K562 (cell line): ENCODE data around the gene OLFML3. TPM values are rescaled to one million over a fixed set of nuclear protein-coding genes. Genes with fewer than 3 reads are reported as not detected.

Experiments
- ATAC-seq: fragments of 200-7000 bp; cut with Tn5 transposase; 3 replicates; pipeline ENCODE4 v1.9.1; 2020; ENCODE audit warnings: moderate library complexity
- BruUV-seq: library from RNA; stranded (reverse); fragments of 400-500 nt; replicated peaks from 2 replicates; lab custom pipeline; 2021; lab: Mats Ljungman, UMichigan
- CTCF ChIA-PET: fragments of 300-600 bp; formaldehyde crosslinking; extraction: SDS; loops from one replicate; lab custom pipeline; 2021; ENCODE audit warnings: low intra/inter-chr PET ratio; lab: Yijun Ruan, JAX
- POLR2A ChIA-PET: fragments of 300-600, 350-650 bp; sonication (Branson Sonifier 250); formaldehyde crosslinking; extraction: SDS; loops from one replicate; lab custom pipeline; 2021; ENCODE audit warnings: antibody characterized with exemption, inconsistent platforms; lab: Yijun Ruan, JAX
- DNase-seq, 4 experiments: peaks; one replicate each; pipeline versions ENCODE4 v3.0.0 to v3.0.0-alpha.2; 2011 to 2018; ENCODE audit warnings: low spot score in 3 of 4, mixed read lengths in 3 of 4; ENCODE audit errors: extremely low read depth in 1 of 4
- FAIRE-seq: peaks from 2 replicates; lab custom pipeline; 2011; peaks lifted over from hg19 to GRCh38; lab: Jason Lieb, UNC
- H2AFZ ChIP-seq: 2 replicates; pipeline ENCODE4 v1.6.0; 2011; ENCODE audit warnings: low read depth, low read length, control low read depth, inconsistent platforms
- H3K27ac ChIP-seq: fragments of 200-600 bp; 3 replicates; pipeline ENCODE4 v1.8.0; 2011; ENCODE audit warnings: low read depth, mild to moderate bottlenecking, control low read depth, inconsistent platforms, low read length, moderate library complexity, mixed read lengths; ENCODE audit errors: extremely low read depth
- H3K27me3 ChIP-seq, 2 experiments: fragments of 300-600 bp in 1 of 2; 2 replicates in 1 of 2; 3 replicates in 1 of 2; pipeline versions ENCODE4 v1.6.0 to v1.8.0; 2011; ENCODE audit warnings: inconsistent platforms in 2 of 2, low read length in 2 of 2, mild to moderate bottlenecking in 1 of 2, mixed read lengths in 1 of 2, moderate library complexity in 1 of 2; ENCODE audit not compliant: control insufficient read depth in 2 of 2, insufficient read depth in 2 of 2
- H3K36me3 ChIP-seq: fragments of 300-600 bp; 3 replicates; pipeline ENCODE4 v1.8.0; 2011; ENCODE audit warnings: mild to moderate bottlenecking, low read length, inconsistent platforms; ENCODE audit not compliant: control insufficient read depth, insufficient read depth
- H3K4me1 ChIP-seq, 2 experiments: fragments of 200-600 bp in 1 of 2; replicated peaks in 1 of 2; 2 replicates in 1 of 2; 3 replicates in 1 of 2; pipeline versions ENCODE4 v1.5.1 to v1.8.0; 2011; ENCODE audit warnings: inconsistent platforms in 2 of 2, low read length in 2 of 2, mild to moderate bottlenecking in 1 of 2, mixed read lengths in 1 of 2, moderate library complexity in 1 of 2; ENCODE audit not compliant: control insufficient read depth in 2 of 2, insufficient read depth in 2 of 2
- H3K4me2 ChIP-seq: 2 replicates; pipeline ENCODE4 v1.6.1; 2011; ENCODE audit warnings: low read length, control low read depth, inconsistent platforms, mixed read lengths; ENCODE audit not compliant: insufficient read depth
- H3K4me3 ChIP-seq: fragments of 200-600 bp; sonication (generic), shearing (Covaris generic); 2 replicates; pipeline ENCODE4 v1.5.1; 2016; ENCODE audit warnings: control low read depth, inconsistent platforms
- H3K79me2 ChIP-seq: fragments of 200-600 bp; 3 replicates; pipeline ENCODE4 v1.8.0; 2011; ENCODE audit warnings: low read length, inconsistent platforms; ENCODE audit not compliant: control insufficient read depth, insufficient read depth
- H3K9ac ChIP-seq, 2 experiments: 2 replicates each; pipeline versions ENCODE4 v1.6.0 to v1.6.1; 2011; ENCODE audit warnings: low read depth in 2 of 2, low read length in 2 of 2, control low read depth in 1 of 2, inconsistent platforms in 1 of 2, mild to moderate bottlenecking in 1 of 2, mixed read lengths in 1 of 2; ENCODE audit not compliant: insufficient read depth in 1 of 2
- H3K9me1 ChIP-seq: one replicate; pipeline ENCODE4 v1.6.0; 2011; ENCODE audit warnings: inconsistent platforms, mild to moderate bottlenecking, low read length, moderate library complexity; ENCODE audit not compliant: control insufficient read depth, insufficient read depth
- H3K9me3 ChIP-seq: replicated peaks from 2 replicates; pipeline ENCODE4 v1.5.1; 2011; ENCODE audit warnings: low read depth, low read length, inconsistent platforms; ENCODE audit not compliant: control insufficient read depth, insufficient read depth
- H4K20me1 ChIP-seq: replicated peaks from 2 replicates; pipeline ENCODE4 v1.6.1; 2011; ENCODE audit warnings: low read length, inconsistent platforms, mixed read lengths; ENCODE audit not compliant: control insufficient read depth, insufficient read depth
- CTCF ChIP-seq, 3 experiments: IDR thresholded peaks in 2 of 3; conservative IDR thresholded peaks in 1 of 3; 2 replicates each; pipeline ENCODE4 v1.5.1; 2011 to 2012; ENCODE audit warnings: low read length in 3 of 3, mild to moderate bottlenecking in 3 of 3, control low read depth in 2 of 3, improper control_type of control experiment in 1 of 3, inconsistent platforms in 1 of 3, low read depth in 1 of 3, mixed read lengths in 1 of 3, moderate library complexity in 1 of 3; ENCODE audit not compliant: insufficient read depth in 2 of 3
- EWSR1 ChIP-seq: fragments of 450-650 bp; IDR thresholded peaks from 2 replicates; pipeline ENCODE4 v1.6.1; 2018; ENCODE audit warnings: borderline replicate concordance, mild to moderate bottlenecking, low read depth, moderate library complexity; ENCODE audit not compliant: partially characterized antibody
- FOXJ3 ChIP-seq: sonication (generic); formaldehyde crosslinking; IDR thresholded peaks from 2 replicates; pipeline ENCODE4 v1.4.0; 2020; ENCODE audit warnings: mild to moderate bottlenecking, missing genetic modification reagents
- GATAD2B ChIP-seq: fragments of 450-650 bp; IDR thresholded peaks from 2 replicates; pipeline ENCODE4 v1.6.1; 2017; ENCODE audit warnings: mild to moderate bottlenecking, borderline replicate concordance
- LEF1 ChIP-seq: fragments of 450-650 bp; IDR thresholded peaks from 2 replicates; pipeline ENCODE4 v1.6.1; 2016; ENCODE audit warnings: mild to moderate bottlenecking
- RAD21 ChIP-seq, 2 experiments: fragments of 250-450 bp in 1 of 2; fragments of 450-650 bp in 1 of 2; sonication (Bioruptor Pico) in 1 of 2; formaldehyde crosslinking in 1 of 2; IDR thresholded peaks in 1 of 2; conservative IDR thresholded peaks in 1 of 2; 2 replicates each; pipeline versions ENCODE4 v1.4.0 to v1.8.0; 2020 to 2022; ENCODE audit warnings: mild to moderate bottlenecking in 2 of 2, moderate library complexity in 1 of 2
- SMAD1 ChIP-seq: fragments of 150-350 bp; IDR thresholded peaks from 2 replicates; pipeline ENCODE4 v1.6.1; 2014; ENCODE audit warnings: low read length, low read depth; ENCODE audit not compliant: partially characterized antibody
- TRIM25 ChIP-seq: fragments of 450-650 bp; IDR thresholded peaks from 2 replicates; pipeline ENCODE4 v1.7.0; 2016; ENCODE audit warnings: borderline replicate concordance
- ZBTB11 ChIP-seq, 3 experiments: fragments of 200-800 bp in 1 of 3; fragments of 250-450 bp in 1 of 3; fragments of 450-650 bp in 1 of 3; sonication (Bioruptor Pico) in 1 of 3; sonication (Bioruptor generic) in 1 of 3; formaldehyde crosslinking in 1 of 3; IDR thresholded peaks; 2 replicates each; pipeline versions ENCODE4 v1.6.1 to v1.8.0; 2016 to 2022; ENCODE audit warnings: mild to moderate bottlenecking in 2 of 3, missing genetic modification characterization in 2 of 3, missing compliant biosample characterization in 1 of 3, moderate library complexity in 1 of 3
- WGBS: fragments of 100-300 bp; shearing (Covaris generic); methylation state at CpG from one replicate; pipeline ENCODE4 v1.1.6; 2016; ENCODE audit warnings: low coverage, mixed read lengths; ENCODE audit not compliant: insufficient coverage; ENCODE audit errors: missing lambda C conversion rate; 5-methylcytosine and 5-hydroxymethylcytosine counted together
- in situ Hi-C: fragments of 300-500 bp; cut with MboI; formaldehyde crosslinking; loops from 4 replicates; pipeline ENCODE4 v1.15.0; 2018; ENCODE audit warnings: inconsistent platforms, mixed read lengths
- intact Hi-C: fragments of 100-400 bp; cut with micrococcal nuclease; formaldehyde crosslinking; loops from 2 replicates; pipeline ENCODE4 v1.14.2; 2022
- polyA plus RNA-seq, 8 experiments: library from polyadenylated mRNA; depleted of rRNA in 4 of 8; stranded (reverse) in 5 of 8; unstranded in 3 of 8; fragments of >200 nt; fragmentation: Nextera tagmentation in 2 of 8; fragmentation: Illumina TruSeq in 1 of 8; extraction: Ambion mirVana in 2 of 8; extraction: Trizol in 1 of 8; gene quantifications; 2 replicates each; pipeline versions ENCODE4 v1.2.1 to v1.2.3, GENCODE V29; 2011 to 2014; ENCODE audit warnings: inconsistent platforms in 1 of 8, missing spikeins in 1 of 8
- total RNA-seq, 7 experiments: library from RNA; depleted of rRNA in 6 of 7; stranded (reverse); fragments of >200 nt in 6 of 7; fragmentation: Illumina TruSeq in 2 of 7; extraction: Trizol in 2 of 7; gene quantifications; 2 replicates each; pipeline versions ENCODE4 v1.2.1 to v1.2.3, GENCODE V29; 2011 to 2021; ENCODE audit warnings: low replicate concordance in 1 of 7

OLFML3 gene
- total and polyA plus RNA-seq, 9 of the 15 experiments (the other 6 are each of a cell fraction or from before 2014, with no cell fraction given), result 0.07 to 0.13 (median 0.07) TPM; not detected in 6

GRCh38 chr1:113958691-113959090 is 20.6 kb upstream of the OLFML3 start (continued):
- no peak for TF ChIP-seq FOXJ3 (CRISPR knock-in tag)
- no peak for TF ChIP-seq SMAD1
- no peak for TF ChIP-seq LEF1
- TF ChIP-seq EWSR1, result no peak
- TF ChIP-seq, all 486 proteins: peak for 0

GRCh38 chr1:113963281-113963906 is 15.9 kb upstream of the OLFML3 start:
- Histone ChIP-seq H3K9me3 (no peaks in the 10 kb centered on the region), H2AFZ (no peak overlapping the region), H3K4me2 (no peak overlapping the region), H3K4me3 (no peak overlapping the region), H3K79me2 (no peaks in the 10 kb centered on the region), H3K9me1 (no peaks in the 10 kb centered on the region), H3K36me3 (peaks cover 93% of the 10 kb centered on the region), H3K27me3 (no peaks in the 10 kb centered on the region), H3K9ac (no peak overlapping the region), H3K27ac (no peak overlapping the region), H4K20me1 (no peaks in the 10 kb centered on the region), H3K4me1 (no peaks in the 10 kb centered on the region)
- BruUV-seq, result no TSS peak
- ChIA-PET POLR2A (interaction anchor here (0.6 to 1.5 kb wide), 5 partner anchors 7 to 1099 kb away, joined by 3 to 4 read pairs (median 4); no protein-coding TSS in a partner anchor), CTCF (interaction anchor here (1.6 kb wide), 1 partner anchor 127 kb away, joined by 3 read pairs; no protein-coding TSS in a partner anchor)
- in situ Hi-C loops, result no loop called here
- FAIRE-seq (no peak), DNase-seq (no peak), ATAC-seq (0 out of 3 replicates have a peak, but pooled peaks have one; percentile 40)
- TF ChIP-seq TRIM25 (no peak), RAD21 (CRISPR knock-in tag; conservative IDR thresholded peaks at IDR 0.05 in 1 of 2, IDR thresholded peaks at IDR 0.05 in 1 of 2) (peak in 1 of 2 experiments; percentile 25; a peak in 2 of 4 replicates), CTCF (IDR thresholded peaks at IDR 0.05 in 2 of 3, conservative IDR thresholded peaks at IDR 0.05 in 1 of 3; ENCODE audit: insufficient read depth in 2 of 3, low read depth in 1 of 3, low read length in 3 of 3) (peak in 2 of 3 experiments; percentile 4 to 41; a peak in 1 of 6 replicates), ZBTB11 (CRISPR knock-in tag; IDR thresholded peaks at IDR 0.05) (peak in 1 of 3 experiments; percentile 52; a peak in 1 of 6 replicates), GATAD2B (no peak)
- intact Hi-C loops, result no loop called here
- WGBS, result 94% methylated on average over 12 of the region's 12 CpGs
